GM19467 (cell line): ENCODE results near the gene FGF14.

Experiments
- ATAC-seq: cut with Tn5 transposase; IDR thresholded peaks from one replicate; pipeline ENCODE4 v1.9.1; 2021; ENCODE audit warnings: mild to moderate bottlenecking, moderate library complexity; ENCODE audit not compliant: unreplicated experiment

FGF14 gene

DNA sequence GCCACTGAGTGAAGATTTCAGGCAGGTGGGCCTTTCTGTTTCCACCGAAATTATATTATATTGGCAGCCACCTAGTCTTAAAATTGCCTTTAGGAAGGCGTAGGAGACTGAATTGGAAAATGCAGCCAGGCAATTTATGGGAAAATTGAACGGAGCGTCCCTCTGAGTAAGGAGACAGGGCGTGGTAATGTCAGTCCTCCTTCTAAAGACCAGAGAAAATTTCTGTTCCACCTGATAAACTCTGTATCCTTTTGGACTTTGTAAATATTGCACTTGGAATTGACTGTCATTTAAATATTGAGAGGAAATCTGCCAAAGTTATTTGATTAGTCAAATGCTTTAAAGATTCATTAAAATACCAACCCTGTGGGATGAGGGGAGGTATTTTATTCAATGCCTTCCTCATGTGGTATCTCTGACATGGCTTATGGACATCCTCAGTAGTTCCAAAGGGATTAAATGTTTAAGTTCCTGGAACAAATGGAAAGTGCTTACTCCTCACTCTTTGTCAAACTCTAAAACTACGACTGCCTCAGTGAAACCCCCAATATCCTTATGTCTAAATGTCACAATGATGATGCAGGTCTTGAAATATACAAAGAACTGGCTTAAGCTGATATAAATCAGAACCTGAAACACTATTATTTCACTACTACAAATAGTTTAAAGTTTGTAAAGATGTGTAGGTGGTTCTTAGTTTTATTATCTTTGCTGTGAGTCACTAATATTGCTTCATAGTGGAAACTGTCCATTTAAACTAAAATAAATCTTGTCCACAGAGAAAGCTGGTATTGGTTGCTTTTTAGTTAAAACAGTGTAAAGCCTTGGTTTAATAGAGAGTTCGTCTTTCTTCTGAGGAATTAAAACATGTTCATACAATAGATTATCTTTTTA lies 203.2 kb downstream of the FGF14 start:
- ATAC-seq = no peak

DNA sequence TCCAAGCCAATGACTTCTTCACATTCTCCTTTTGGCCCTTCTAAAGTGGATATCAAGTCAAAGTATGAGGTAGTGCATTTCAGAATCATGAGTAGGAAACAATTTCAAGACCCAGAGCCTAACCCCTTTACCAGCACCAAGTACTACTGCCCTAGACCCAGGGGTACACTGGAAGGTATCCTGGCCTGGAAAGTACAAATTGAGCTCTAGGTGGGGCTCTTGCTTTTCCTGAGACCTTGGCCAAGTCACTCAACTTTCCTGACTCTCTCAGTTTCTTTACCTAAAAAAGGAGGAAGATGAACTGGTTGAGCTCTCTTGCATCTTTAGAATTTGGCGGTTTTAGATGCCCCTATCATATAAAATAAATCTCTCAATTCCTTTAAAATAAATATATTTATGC lies 204.7 kb downstream of the FGF14 start:
- no peak for ATAC-seq

- no peak for ATAC-seq
Observed at GRCh38 chr13:102195566-102196462, 206.0 kb downstream of the FGF14 start.

DNA sequence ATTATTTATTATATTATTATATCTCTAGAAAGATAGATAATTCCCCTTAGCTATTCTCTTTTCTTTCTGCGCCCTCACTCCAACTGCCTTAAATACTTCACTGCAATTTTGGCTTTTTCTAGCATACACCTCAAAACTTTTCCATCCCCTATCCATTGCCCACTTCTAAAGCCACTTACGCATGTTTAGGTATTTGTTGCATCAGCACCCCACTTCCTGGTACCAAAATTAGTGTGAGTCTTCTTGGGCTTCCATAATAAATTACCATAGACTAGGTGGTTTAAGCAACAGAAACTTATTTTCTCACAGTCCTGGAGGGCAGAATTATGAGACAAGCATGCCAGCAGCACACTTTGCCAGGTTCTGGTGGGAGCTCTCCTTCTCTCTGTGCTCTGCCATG lies 209.0 kb downstream of the FGF14 start:
- ATAC-seq = no peak

DNA sequence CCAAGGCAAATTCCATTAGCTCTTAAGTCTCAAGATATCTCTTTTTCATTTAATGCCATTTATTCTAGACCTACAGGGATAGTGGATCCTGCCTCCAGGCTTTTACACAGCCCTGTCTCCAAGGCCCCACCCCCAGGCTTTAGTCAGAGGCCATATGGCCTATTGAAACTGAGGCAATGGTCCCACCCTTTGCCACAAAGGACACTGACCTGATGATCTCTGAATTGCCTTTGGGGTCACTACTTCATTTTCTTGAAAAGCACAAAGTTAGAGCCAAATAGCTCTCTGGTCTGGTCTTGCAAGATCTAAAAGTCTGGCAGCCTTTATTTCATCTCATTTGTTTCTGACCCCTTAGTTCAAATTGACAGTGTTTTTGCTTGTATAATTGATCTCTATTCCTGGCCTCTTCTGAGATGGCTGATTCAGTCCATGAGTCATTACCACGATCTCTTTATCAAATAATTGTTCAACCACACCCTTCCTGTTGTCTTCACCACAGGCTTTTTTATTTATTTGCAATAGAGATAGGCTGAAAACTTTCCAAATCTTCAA lies 209.8 kb downstream of the FGF14 start:
- no peak for ATAC-seq

GRCh38 chr13:102190930-102191329 lies 210.9 kb downstream of the FGF14 start:
- no peak for ATAC-seq

DNA sequence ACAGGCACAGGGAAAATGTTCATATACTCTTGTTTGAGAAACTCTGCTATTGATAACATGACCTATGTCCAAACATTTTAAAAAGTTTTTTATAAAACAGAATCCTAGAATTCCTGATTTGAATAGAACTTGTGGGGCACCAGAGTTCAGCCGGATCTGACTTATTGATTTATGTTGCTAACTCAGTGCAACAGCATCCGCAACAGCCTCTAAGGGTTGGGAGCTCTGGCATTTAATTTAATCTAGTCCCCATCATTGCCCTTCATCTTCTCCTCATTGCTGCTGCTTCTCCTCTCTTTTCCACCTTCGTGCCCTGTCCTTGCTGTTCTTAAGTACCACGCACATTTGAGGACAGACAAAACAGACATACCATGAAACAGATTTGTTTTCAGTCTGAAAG lies 214.5 kb downstream of the FGF14 start:
- no peak for ATAC-seq

DNA sequence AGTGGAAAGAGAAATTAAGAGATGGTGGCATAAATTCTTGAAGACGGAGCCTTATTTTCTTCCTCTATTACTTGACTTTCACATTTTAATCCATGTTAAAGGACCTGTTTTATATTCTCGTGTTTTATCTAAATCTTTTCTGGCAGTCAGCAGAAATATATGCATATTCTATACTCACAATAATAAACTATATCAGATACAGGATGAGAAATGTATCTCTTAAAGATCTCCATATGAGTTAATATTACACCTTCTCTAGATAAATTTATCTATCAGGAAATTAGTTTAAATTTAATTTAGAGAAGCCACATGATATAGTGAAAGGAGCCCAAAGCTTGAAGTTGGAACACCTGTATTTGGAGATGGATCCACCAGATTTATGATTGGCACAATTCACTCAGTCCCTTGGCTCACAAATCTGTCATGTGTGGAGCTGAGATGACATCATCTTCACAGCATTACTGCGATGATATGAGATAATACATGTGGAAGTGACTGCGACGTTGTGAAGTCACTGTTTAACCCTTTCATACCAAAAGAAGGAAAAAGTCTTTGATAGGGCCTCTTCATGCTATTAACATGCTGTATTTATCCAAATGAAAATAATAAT lies 216.4 kb downstream of the FGF14 start:
- ATAC-seq = no peak

GRCh38 chr13:102183509-102184182 lies 218.2 kb downstream of the FGF14 start:
- ATAC-seq = no peak

GRCh38 chr13:102182170-102182569 lies 219.7 kb downstream of the FGF14 start:
- no peak for ATAC-seq

DNA sequence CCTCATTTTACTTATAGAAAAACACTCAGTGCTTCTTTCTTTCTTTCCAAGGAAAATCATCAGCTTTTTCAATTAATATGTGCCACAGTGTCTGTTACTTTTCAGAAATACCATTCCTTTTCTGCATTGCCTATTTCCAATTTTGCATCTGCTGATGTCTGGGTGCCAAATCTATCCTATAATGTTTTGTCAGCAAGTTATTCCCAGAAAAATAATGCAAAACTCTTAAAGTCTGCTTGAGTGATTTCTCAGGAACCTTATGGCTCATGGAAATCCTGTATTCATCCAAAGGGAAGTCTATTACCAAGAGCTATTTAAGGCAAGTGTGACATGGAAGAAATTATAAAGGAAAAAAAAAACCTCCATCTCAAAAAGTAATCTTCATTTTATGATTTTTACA lies 224.4 kb downstream of the FGF14 start:
- ATAC-seq = no peak

GRCh38 chr13:102176846-102177245 lies 225.0 kb downstream of the FGF14 start:
- ATAC-seq = no peak

GRCh38 chr13:102172406-102172805 lies 229.4 kb downstream of the FGF14 start:
- ATAC-seq = no peak

GRCh38 chr13:102170305-102170704 lies 231.5 kb downstream of the FGF14 start:
- ATAC-seq = no peak

DNA sequence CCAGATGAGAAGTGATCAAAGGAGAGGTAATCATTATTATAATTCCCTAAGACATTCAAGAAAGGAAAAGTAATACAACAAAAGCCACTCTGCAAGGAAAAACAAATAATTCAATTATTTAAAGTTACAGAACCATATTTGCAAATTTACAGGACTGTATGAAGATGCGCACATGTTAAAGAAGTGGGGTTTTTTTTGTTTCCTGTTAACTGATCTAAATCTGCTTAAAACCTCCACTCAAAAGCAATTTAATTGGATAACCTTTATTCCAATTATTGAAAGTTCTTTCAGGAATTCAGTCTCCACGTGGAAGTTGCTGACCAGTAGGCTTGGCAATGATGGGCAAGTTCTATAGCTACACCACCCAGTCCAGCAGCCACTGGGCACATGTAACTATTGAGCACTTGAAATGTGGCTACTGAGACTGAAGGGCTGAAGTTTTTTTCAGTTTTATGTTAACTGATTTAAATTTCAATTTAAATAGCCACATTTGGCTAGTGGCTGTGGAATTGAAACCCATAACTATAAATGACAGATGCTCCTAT lies 232.3 kb downstream of the FGF14 start:
- ATAC-seq = no peak

- no peak for ATAC-seq
Observed at GRCh38 chr13:102152790-102153189, 249.1 kb downstream of the FGF14 start.

GRCh38 chr13:102147353-102147752 lies 254.5 kb downstream of the FGF14 start:
- ATAC-seq = no peak

DNA sequence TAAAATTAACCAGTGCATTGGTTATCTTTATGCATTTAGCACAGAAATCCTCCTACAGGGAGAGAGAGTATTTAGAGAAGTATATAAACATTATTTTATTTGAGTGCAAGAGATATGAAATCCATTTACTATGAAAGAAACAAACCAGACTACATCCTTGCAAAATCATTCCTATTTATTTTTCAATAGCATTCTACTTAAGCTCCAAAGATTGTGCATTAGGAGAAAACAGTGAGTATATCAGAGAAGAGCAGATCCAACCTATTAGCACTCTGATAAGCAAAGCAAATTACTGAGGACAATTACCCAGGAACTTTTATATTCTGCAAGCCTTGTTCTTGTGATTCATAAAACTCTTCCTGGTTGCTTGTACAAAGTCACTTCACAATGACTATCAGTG lies 256.1 kb downstream of the FGF14 start:
- ATAC-seq = no peak

GRCh38 chr13:102142473-102142826 lies 259.4 kb downstream of the FGF14 start:
- ATAC-seq = no peak
